Measurements from ENCODE around the gene ZNF764. TPM values are rescaled to one million over a fixed set of nuclear protein-coding genes. Genes with fewer than 3 reads are reported as not detected.
A peak's percentile ranks its signal among the peaks of the same experiment; 100 is the strongest.

Gene ZNF764
- total RNA-seq, 1 donor, result 7.6 TPM

DNA sequence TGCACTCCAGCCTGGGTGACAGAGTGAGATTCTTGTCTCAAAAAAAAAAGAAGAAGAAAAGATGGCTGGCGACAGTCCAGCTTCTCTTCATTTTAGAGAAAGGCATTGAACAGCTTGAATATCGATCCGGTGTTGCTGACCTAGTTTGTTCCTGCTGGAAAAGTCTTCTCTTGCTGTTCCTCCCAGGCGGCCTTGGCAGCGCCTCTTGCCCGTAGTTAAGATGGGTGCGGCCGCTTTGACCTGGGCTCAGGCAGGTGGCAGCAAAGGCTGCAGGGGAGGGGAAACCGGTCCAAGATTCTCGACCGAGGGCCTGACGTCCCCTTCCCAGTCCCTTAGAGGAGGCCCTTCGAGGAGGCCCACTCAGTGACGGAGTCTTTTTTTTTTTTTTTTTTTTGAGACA, 3.8 kb upstream of the ZNF764 start:
- Histone ChIP-seq H3K4me2 (ENCODE audit: insufficient read depth, low read length) (no peak overlapping the region), H3K4me3 (ENCODE audit: insufficient read depth, low read length) (no peak overlapping the region)
- TF ChIP-seq, protein P1, sequence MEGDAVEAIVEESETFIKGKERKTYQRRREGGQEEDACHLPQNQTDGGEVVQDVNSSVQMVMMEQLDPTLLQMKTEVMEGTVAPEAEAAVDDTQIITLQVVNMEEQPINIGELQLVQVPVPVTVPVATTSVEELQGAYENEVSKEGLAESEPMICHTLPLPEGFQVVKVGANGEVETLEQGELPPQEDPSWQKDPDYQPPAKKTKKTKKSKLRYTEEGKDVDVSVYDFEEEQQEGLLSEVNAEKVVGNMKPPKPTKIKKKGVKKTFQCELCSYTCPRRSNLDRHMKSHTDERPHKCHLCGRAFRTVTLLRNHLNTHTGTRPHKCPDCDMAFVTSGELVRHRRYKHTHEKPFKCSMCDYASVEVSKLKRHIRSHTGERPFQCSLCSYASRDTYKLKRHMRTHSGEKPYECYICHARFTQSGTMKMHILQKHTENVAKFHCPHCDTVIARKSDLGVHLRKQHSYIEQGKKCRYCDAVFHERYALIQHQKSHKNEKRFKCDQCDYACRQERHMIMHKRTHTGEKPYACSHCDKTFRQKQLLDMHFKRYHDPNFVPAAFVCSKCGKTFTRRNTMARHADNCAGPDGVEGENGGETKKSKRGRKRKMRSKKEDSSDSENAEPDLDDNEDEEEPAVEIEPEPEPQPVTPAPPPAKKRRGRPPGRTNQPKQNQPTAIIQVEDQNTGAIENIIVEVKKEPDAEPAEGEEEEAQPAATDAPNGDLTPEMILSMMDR (IDR thresholded peaks at IDR 0.05; ENCODE audit: extremely low read depth, low read depth, low read length), result no peak

DNA sequence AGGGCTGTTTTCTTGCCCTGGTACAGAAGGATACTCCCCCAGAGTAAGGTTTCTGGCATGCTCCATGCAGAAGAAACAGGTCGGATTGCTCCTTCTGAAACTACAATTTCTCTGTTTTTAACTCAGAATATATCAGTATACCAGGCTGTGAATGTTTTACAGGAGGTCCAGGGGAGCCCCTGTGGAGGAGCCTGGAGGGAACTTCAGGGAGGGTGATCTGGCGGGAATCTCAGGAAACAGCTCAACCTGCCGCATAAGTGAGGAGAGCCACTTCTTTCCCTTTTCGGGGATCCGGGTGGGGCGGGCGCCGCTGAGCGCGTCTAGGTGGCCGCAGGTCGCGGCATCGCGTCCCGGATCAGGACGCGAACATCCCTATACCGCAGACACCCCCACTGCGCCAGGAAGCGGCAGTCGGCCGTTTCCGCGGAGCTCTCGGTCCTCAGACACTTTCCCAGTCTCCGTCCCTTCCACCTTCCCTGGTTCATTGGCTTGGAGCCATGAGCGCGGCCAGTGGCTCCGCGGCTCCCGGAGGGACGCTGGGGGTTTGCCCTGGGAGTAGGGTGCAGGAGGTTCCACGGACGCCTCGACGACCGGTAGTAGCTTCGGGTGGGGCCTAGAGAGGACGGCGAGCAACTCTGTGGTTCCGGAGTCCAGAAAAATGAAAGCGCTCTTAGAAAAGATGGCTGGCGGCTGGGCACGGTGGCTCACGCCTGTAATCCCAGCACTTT, 3.1 kb upstream of the ZNF764 start:
- H3K36me3 ChIP-seq (ENCODE audit: insufficient read depth, low read length), result no peaks in the 10 kb centered on the region
- peaks cover 14% of the 10 kb centered on the region for H3K79me2 ChIP-seq (ENCODE audit: insufficient read depth, low read length)
- H3K27ac ChIP-seq (ENCODE audit: low read depth, low read length), result no peak overlapping the region
- no peaks in the 10 kb centered on the region for H4K20me1 ChIP-seq (ENCODE audit: insufficient read depth, low read length)
- H3K4me3 ChIP-seq (ENCODE audit: insufficient read depth, low read length), result peak overlapping the region; percentile 72
- TF ChIP-seq, protein P1 (IDR thresholded peaks at IDR 0.05; ENCODE audit: extremely low read depth, low read depth, low read length), result no peak
- no peaks in the 10 kb centered on the region for H3K9me3 ChIP-seq (ENCODE audit: low read depth, low read length)
- H3K4me1 ChIP-seq (ENCODE audit: insufficient read depth, low read length), result no peaks in the 10 kb centered on the region
- H2AFZ ChIP-seq (ENCODE audit: low read length), result peak overlapping the region; percentile 93
- DNase-seq (ENCODE audit: insufficient read length, low spot score, missing footprints), result peak; percentile 86
- H3K4me2 ChIP-seq (ENCODE audit: insufficient read depth, low read length), result peak overlapping the region; percentile 49
- no peaks in the 10 kb centered on the region for H3K27me3 ChIP-seq (ENCODE audit: insufficient read depth, low read length)

More for the DNA sequence above, 3.8 kb upstream of the ZNF764 start:
- no peak overlapping the region for H2AFZ ChIP-seq (ENCODE audit: low read length)
- H4K20me1 ChIP-seq (ENCODE audit: insufficient read depth, low read length), result no peaks in the 10 kb centered on the region
- H3K27ac ChIP-seq (ENCODE audit: low read depth, low read length), result no peak overlapping the region
- H3K36me3 ChIP-seq (ENCODE audit: insufficient read depth, low read length), result no peaks in the 10 kb centered on the region
- no peaks in the 10 kb centered on the region for H3K9me3 ChIP-seq (ENCODE audit: low read depth, low read length)
- no peaks in the 10 kb centered on the region for H3K4me1 ChIP-seq (ENCODE audit: insufficient read depth, low read length)
- H3K79me2 ChIP-seq (ENCODE audit: insufficient read depth, low read length), result peaks cover 11% of the 10 kb centered on the region
- no peaks in the 10 kb centered on the region for H3K27me3 ChIP-seq (ENCODE audit: insufficient read depth, low read length)
- no peak for DNase-seq (ENCODE audit: insufficient read length, low spot score, missing footprints)

DNA sequence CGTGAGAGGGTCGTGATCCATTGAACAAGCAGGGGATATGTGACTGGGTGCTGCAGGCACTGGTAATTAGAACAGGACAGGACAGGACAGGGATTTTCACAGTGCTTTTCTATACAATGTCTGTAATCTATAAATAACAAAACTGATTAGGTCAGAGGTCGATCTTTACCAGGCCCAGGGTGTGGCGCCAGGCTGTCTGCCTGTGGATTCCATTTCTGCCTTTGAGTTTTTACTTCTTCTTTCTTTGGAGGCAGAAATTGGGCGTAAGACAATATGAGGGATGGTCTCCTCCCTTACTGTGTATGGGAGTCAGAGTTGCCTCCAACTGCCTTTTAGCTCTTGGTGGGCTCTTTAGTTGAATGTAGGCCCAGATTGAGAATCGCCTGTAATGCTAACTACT, 1.5 kb upstream of the ZNF764 start:
- DNase-seq (ENCODE audit: insufficient read length, low spot score, missing footprints), result no peak
- Histone ChIP-seq H3K9me3 (ENCODE audit: low read depth, low read length) (no peaks in the 10 kb centered on the region), H2AFZ (ENCODE audit: low read length) (no peak overlapping the region), H3K4me3 (ENCODE audit: insufficient read depth, low read length) (no peak overlapping the region), H3K79me2 (ENCODE audit: insufficient read depth, low read length) (peaks cover 17% of the 10 kb centered on the region), H3K27me3 (ENCODE audit: insufficient read depth, low read length) (no peaks in the 10 kb centered on the region), H3K4me1 (ENCODE audit: insufficient read depth, low read length) (no peaks in the 10 kb centered on the region), H3K4me2 (ENCODE audit: insufficient read depth, low read length) (no peak overlapping the region), H3K36me3 (ENCODE audit: insufficient read depth, low read length) (peaks cover 6% of the 10 kb centered on the region), H4K20me1 (ENCODE audit: insufficient read depth, low read length) (no peaks in the 10 kb centered on the region), H3K27ac (ENCODE audit: low read depth, low read length) (no peak overlapping the region)
- TF ChIP-seq, protein P1 (IDR thresholded peaks at IDR 0.05; ENCODE audit: extremely low read depth, low read depth, low read length), result no peak

DNA sequence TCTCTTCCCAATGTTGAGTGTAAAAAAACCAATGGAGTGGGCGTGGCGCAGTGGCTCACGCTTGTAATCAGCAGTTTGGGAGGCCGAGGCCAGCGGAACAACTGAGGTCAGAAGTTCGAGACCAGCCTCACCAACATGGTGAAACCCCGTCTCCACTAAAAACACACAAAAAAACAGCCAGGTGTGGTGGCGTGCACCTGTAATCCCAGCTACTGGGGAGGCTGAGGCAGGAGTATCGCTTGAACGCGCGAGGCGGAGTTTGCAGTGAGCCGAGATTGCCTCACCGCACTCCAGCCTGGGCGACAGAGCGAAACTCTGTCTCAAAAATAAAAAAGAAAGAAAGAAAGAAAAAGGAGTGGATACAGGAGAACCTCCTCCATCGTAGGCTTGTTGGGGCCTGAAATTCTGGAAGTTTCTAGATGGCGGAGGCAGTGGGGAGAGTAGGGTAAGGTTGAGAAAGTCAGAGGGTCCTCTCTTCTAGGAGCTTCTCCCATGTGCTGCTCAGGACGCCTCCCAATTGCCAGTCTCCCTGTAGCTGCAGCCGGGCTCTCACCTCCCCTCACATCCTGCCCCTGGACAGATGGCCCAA, 709 bp upstream of the ZNF764 start:
- Histone ChIP-seq H3K4me1 (ENCODE audit: insufficient read depth, low read length) (no peaks in the 10 kb centered on the region), H3K27ac (ENCODE audit: low read depth, low read length) (no peak overlapping the region), H2AFZ (ENCODE audit: low read length) (peak overlapping the region; percentile 82), H4K20me1 (ENCODE audit: insufficient read depth, low read length) (no peaks in the 10 kb centered on the region), H3K79me2 (ENCODE audit: insufficient read depth, low read length) (peaks cover 17% of the 10 kb centered on the region), H3K9me3 (ENCODE audit: low read depth, low read length) (no peaks in the 10 kb centered on the region), H3K36me3 (ENCODE audit: insufficient read depth, low read length) (peaks cover 13% of the 10 kb centered on the region), H3K4me2 (ENCODE audit: insufficient read depth, low read length) (peak overlapping the region; percentile 68), H3K4me3 (ENCODE audit: insufficient read depth, low read length) (peak overlapping the region; percentile 93), H3K27me3 (ENCODE audit: insufficient read depth, low read length) (no peaks in the 10 kb centered on the region)
- DNase-seq (ENCODE audit: insufficient read length, low spot score, missing footprints), result no peak
- TF ChIP-seq, protein P1 (IDR thresholded peaks at IDR 0.05; ENCODE audit: extremely low read depth, low read depth, low read length), result no peak
